SK-N-SH treated with all-trans-retinoic acid at 6 μM for 48 hours (cell line): ENCODE data around the gene TTC7B.

Experiments used
- ATAC-seq: fragments of 200-7000 bp; cut with Tn5 transposase; 3 replicates; pipeline ENCODE4 v1.9.1; 2020; ENCODE audit warnings: mild to moderate bottlenecking, moderate library complexity
- ARNTL ChIP-seq: fragments of 450-650 bp; formaldehyde crosslinking; IDR thresholded peaks from 2 replicates; pipeline ENCODE4 v1.5.0; 2020; ENCODE audit warnings: low read depth, mild to moderate bottlenecking, moderate library complexity, borderline replicate concordance
- CSDC2 ChIP-seq: fragments of 250-450 bp; sonication (Bioruptor Pico); IDR thresholded peaks from 2 replicates; pipeline ENCODE4 v1.5.0; 2020; ENCODE audit warnings: mild to moderate bottlenecking, moderate library complexity
- ESRRG ChIP-seq: fragments of 250-450 bp; sonication (Bioruptor Pico); IDR thresholded peaks from 2 replicates; pipeline ENCODE4 v1.6.1; 2021; ENCODE audit warnings: mild to moderate bottlenecking
- GLIS3 ChIP-seq: fragments of 250-450 bp; sonication (Bioruptor Pico); IDR thresholded peaks from 2 replicates; pipeline ENCODE4 v1.5.0; 2020; ENCODE audit warnings: mild to moderate bottlenecking, moderate library complexity
- OSR1 ChIP-seq: fragments of 250-450 bp; sonication (Bioruptor Pico); IDR thresholded peaks from 2 replicates; pipeline ENCODE4 v1.8.0; 2022; ENCODE audit warnings: moderate library complexity, mild to moderate bottlenecking, inconsistent platforms
- PPARA ChIP-seq: fragments of 250-450 bp; sonication (Bioruptor Pico); IDR thresholded peaks from 2 replicates; pipeline ENCODE4 v1.5.0; 2020; ENCODE audit warnings: mild to moderate bottlenecking, borderline replicate concordance
- RARB ChIP-seq: fragments of 250-450 bp; sonication (Bioruptor Pico); IDR thresholded peaks from 2 replicates; pipeline ENCODE4 v1.8.0; 2021; ENCODE audit warnings: mild to moderate bottlenecking, moderate library complexity
- SNAI2 ChIP-seq: fragments of 250-450 bp; sonication (Bioruptor Pico); IDR thresholded peaks from 2 replicates; pipeline ENCODE4 v1.5.0; 2020; ENCODE audit warnings: mild to moderate bottlenecking, moderate library complexity
- TOX ChIP-seq: fragments of 250-450 bp; sonication (Bioruptor Pico); IDR thresholded peaks from 2 replicates; pipeline ENCODE4 v1.8.0; 2021; ENCODE audit warnings: mild to moderate bottlenecking, moderate library complexity, borderline replicate concordance
- ZC3H10 ChIP-seq: fragments of 250-450 bp; sonication (Bioruptor Pico); IDR thresholded peaks from 2 replicates; pipeline ENCODE4 v1.5.1; 2021; ENCODE audit warnings: mild to moderate bottlenecking, moderate library complexity
- ZFP3 ChIP-seq: fragments of 250-450 bp; sonication (Bioruptor Pico); IDR thresholded peaks from 2 replicates; pipeline ENCODE4 v1.5.0; 2020; ENCODE audit warnings: mild to moderate bottlenecking, moderate library complexity
- ZFP30 ChIP-seq: fragments of 450-650 bp; formaldehyde crosslinking; IDR thresholded peaks from 2 replicates; pipeline ENCODE4 v1.5.0; 2022; ENCODE audit warnings: mild to moderate bottlenecking, moderate library complexity
- ZNF70 ChIP-seq: fragments of 450-650 bp; formaldehyde crosslinking; IDR thresholded peaks from 2 replicates; pipeline ENCODE4 v1.5.0; 2020; ENCODE audit warnings: mild to moderate bottlenecking, moderate library complexity
- ZNF8 ChIP-seq: fragments of 450-650 bp; formaldehyde crosslinking; IDR thresholded peaks from 2 replicates; pipeline ENCODE4 v1.5.0; 2020; ENCODE audit warnings: mild to moderate bottlenecking, moderate library complexity
- TF ChIP-seq, protein P1 (sequence below): fragments of 250-450 bp; sonication (Bioruptor Pico); IDR thresholded peaks from 2 replicates; pipeline ENCODE4 v1.5.1; 2021; ENCODE audit warnings: mild to moderate bottlenecking, moderate library complexity
- TF ChIP-seq, protein P2 (sequence below): fragments of 250-450 bp; sonication (Bioruptor Pico); IDR thresholded peaks from 2 replicates; pipeline ENCODE4 v1.5.0; 2020; ENCODE audit warnings: mild to moderate bottlenecking, moderate library complexity

The TTC7B gene

DNA sequence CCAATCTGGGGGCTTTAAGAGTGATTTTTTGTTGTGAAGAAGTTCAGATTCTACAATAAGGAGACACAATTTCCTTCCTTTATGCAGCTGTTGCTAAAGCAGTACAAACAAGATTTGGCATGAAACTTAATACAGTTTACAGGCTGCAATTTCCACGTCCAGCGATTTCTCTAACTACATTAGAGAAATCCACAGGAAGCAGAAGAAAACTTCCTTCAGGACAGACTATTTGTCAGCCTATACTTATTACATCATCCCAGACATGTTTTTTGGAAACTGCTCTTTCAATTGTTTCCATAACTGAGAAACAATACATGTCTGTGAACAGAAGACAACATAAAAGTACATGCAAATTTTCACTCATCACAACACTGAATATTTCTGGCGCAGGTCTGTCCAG, 204.3 kb downstream of the TTC7B start:
- TF ChIP-seq ARNTL (CRISPR knock-in tag) (no peak), RARB (CRISPR knock-in tag) (no peak), TOX (CRISPR knock-in tag) (no peak), PPARA (CRISPR knock-in tag) (no peak), OSR1 (CRISPR knock-in tag) (no peak), ZNF8 (CRISPR knock-in tag) (no peak), CSDC2 (CRISPR knock-in tag) (no peak), ZNF70 (CRISPR knock-in tag) (no peak)
- TF ChIP-seq, protein P1, sequence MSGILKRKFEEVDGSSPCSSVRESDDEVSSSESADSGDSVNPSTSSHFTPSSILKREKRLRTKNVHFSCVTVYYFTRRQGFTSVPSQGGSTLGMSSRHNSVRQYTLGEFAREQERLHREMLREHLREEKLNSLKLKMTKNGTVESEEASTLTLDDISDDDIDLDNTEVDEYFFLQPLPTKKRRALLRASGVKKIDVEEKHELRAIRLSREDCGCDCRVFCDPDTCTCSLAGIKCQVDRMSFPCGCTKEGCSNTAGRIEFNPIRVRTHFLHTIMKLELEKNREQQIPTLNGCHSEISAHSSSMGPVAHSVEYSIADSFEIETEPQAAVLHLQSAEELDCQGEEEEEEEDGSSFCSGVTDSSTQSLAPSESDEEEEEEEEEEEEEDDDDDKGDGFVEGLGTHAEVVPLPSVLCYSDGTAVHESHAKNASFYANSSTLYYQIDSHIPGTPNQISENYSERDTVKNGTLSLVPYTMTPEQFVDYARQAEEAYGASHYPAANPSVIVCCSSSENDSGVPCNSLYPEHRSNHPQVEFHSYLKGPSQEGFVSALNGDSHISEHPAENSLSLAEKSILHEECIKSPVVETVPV (CRISPR knock-in tag), result no peak
- ATAC-seq, result peak; percentile 36; the same call in 1 of the 3 replicates

DNA sequence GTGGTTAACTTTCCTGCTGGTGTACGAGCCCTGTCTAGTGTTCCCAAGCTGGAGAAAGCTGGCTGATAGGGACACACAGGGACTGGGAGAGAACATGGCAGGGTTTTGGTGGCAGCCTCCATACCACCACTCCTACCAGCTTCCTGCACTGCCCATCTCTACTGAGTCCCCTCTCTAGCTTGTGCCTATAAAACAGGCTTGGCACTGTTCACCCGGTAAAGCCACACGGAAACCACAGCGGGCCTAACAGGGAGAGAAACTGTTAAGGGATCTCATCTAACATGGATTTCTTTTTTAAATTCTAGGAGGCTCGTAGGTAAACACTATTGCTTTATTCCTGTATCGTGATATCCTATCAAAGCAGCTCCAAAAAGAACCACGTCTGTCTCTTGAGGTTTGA, 204.7 kb downstream of the TTC7B start:
- no peak for ATAC-seq

DNA sequence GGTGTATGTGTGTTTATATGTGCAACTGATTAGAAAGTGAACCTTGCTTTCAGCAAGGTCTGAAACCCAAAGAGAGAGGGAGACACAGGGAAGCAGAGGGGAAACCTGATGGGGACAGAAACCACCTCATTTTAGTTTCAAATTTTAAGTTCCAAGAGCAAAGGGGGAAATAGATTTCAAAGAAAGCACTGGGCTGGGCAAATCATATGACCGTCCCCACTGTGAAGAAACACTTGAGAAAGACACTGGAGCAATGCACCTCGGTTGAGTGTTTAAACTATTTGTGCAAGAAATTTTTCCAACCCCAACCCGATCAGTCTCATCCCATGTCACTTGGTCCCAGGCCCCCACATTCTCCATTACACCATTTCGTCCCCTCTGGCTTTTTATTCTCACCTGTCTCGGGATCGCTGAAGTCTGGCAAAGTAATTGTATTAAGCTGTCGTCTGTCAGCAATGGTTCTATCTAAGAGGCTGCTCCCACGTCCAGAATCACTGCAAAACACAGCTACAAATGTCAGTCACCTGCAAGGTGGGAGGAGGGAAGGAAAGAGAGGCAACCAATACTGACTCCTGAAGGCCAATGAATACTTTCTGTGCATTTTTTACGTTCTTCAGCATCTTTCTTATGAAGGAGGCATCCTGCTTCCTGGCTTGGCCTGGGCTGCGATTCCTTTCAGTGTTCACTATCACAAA, 205.7 kb downstream of the TTC7B start:
- ATAC-seq, result no peak
- TF ChIP-seq ESRRG (CRISPR knock-in tag) (no peak), PPARA (CRISPR knock-in tag) (no peak), OSR1 (CRISPR knock-in tag) (no peak), GLIS3 (CRISPR knock-in tag) (no peak), ZFP30 (CRISPR knock-in tag) (no peak), SNAI2 (no peak)
- TF ChIP-seq, protein P1 (CRISPR knock-in tag), result no peak
- TF ChIP-seq, protein P2, sequence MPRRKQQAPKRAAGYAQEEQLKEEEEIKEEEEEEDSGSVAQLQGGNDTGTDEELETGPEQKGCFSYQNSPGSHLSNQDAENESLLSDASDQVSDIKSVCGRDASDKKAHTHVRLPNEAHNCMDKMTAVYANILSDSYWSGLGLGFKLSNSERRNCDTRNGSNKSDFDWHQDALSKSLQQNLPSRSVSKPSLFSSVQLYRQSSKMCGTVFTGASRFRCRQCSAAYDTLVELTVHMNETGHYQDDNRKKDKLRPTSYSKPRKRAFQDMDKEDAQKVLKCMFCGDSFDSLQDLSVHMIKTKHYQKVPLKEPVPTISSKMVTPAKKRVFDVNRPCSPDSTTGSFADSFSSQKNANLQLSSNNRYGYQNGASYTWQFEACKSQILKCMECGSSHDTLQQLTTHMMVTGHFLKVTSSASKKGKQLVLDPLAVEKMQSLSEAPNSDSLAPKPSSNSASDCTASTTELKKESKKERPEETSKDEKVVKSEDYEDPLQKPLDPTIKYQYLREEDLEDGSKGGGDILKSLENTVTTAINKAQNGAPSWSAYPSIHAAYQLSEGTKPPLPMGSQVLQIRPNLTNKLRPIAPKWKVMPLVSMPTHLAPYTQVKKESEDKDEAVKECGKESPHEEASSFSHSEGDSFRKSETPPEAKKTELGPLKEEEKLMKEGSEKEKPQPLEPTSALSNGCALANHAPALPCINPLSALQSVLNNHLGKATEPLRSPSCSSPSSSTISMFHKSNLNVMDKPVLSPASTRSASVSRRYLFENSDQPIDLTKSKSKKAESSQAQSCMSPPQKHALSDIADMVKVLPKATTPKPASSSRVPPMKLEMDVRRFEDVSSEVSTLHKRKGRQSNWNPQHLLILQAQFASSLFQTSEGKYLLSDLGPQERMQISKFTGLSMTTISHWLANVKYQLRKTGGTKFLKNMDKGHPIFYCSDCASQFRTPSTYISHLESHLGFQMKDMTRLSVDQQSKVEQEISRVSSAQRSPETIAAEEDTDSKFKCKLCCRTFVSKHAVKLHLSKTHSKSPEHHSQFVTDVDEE (CRISPR knock-in tag), result no peak

More for the DNA sequence above, 204.7 kb downstream of the TTC7B start:
- TF ChIP-seq, protein P2 (CRISPR knock-in tag), result no peak
- no peak for TF ChIP-seq OSR1 (CRISPR knock-in tag)

DNA sequence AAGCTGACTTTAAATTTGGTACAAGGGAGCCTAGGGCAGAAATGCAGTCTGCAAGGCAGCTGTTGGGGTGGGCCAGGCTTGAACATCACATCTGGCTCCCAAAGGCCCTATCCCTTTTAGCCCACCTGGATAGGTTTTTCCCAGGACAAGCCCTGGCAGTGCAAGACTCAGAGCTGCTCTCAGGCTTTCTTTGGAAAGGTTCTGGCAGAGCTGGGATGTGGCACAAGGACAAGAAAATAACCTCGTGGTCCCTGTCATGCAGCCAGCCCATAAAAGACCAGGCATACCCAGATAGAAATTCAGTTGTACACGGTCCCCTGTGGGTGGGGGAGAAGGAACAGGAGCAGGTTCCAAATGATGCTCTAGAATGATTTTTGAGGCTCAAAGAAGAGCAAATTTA, 206.9 kb downstream of the TTC7B start:
- ATAC-seq, result no peak
- no peak for TF ChIP-seq ZNF70 (CRISPR knock-in tag)
- no peak for TF ChIP-seq ZFP3 (CRISPR knock-in tag)
- TF ChIP-seq CSDC2 (CRISPR knock-in tag), result no peak
- TF ChIP-seq RARB (CRISPR knock-in tag), result no peak
- TF ChIP-seq, all 23 proteins: peak for 0

DNA sequence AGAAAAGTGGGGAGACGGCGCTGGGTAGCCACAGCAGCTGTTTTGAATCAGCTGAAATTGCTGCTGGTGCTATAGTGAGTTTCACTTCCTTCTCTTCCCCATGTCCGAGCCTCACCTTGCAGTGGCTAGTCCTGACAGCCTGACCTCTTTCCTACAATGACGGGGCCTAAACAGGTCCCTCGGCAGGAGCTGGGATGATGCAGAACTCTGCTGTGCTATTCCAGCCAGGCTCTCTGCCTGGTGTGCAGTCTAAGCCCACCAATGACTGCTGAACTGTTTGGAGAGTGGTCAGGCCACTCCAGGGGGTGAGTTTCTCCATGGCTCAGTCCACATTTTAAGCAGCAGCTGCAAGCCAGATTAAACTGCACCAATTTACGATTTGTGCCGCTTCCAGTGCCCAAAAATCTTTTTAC, 207.3 kb downstream of the TTC7B start:
- ATAC-seq, result no peak
- TF ChIP-seq ZC3H10 (CRISPR knock-in tag), result no peak
- no peak for TF ChIP-seq ARNTL (CRISPR knock-in tag)
- TF ChIP-seq, protein P2 (CRISPR knock-in tag), result no peak
- no peak for TF ChIP-seq ZNF8 (CRISPR knock-in tag)
- TF ChIP-seq ZNF70 (CRISPR knock-in tag), result no peak
- TF ChIP-seq ESRRG (CRISPR knock-in tag), result no peak
- TF ChIP-seq GLIS3 (CRISPR knock-in tag), result no peak
